ENCODE measurements around the gene PIK3R6.

DNA sequence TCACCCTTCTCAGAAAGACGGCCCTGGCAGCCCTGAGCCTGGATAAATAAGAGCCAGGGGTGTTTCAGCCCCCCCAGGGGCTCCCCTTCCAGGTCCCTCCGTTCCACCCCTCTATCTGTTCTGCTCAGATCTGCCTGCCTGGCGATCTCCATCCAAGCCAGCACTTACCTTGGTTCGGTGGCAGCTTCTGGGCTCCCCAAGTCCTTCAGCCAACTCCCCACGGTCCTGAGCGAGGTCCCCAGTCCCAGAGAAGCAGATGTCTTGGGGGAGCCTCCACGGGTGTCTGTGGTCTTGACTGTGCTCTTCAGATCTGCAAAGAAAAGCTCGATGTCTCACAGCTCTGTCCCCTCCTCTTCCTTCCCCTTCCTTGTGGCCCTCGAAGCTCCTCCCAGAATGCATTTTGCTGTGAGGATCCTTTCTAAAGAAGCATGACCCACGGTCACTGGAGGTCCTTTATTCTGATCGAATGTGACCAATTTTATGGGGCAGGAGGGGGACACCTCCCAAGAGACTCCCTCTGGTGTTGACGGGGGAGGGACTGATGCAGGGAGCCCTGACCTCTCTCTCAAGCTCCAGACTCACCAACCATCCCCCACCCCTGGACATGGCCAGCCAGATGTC is at the start of gene PIK3R6:
- TF ChIP-seq POLR2A (IDR thresholded peaks at IDR 0.05; ENCODE audit: low read depth, low read length): peak; percentile 71; the same call in 1 of the 2 replicates
- TF ChIP-seq POLR2AphosphoS5 (IDR thresholded peaks at IDR 0.05; ENCODE audit: low read depth, low read length): peak; percentile 76
- 0 out of 2 replicates have a peak, but pooled peaks have one; percentile 3 for TF ChIP-seq SPI1 (IDR thresholded peaks at IDR 0.05; ENCODE audit: low read depth, low read length)

Data from GM12891 (cell line).